ENCODE results near the gene ZNF700.

Gene ZNF700

DNA sequence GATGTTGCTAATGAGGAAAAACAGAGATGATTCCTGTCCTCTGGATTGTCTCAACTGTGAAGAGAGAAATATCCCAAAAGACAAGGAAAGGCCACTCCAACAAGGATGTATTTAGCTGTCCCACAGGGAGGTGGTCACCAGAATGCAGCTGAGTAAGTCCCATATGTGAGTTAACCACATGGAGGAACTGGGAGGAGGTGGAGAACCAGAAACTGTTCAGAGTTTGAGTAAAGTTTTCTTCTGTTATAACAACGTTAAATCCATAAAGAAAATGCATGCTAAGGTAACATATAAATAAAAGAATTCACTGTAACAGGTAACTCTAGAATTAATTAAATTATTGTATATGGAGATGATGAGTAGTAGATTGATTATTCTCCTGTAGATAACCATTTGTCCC is 45.3 kb downstream of the ZNF700 start (continued):
- TF ChIP-seq, protein P1, sequence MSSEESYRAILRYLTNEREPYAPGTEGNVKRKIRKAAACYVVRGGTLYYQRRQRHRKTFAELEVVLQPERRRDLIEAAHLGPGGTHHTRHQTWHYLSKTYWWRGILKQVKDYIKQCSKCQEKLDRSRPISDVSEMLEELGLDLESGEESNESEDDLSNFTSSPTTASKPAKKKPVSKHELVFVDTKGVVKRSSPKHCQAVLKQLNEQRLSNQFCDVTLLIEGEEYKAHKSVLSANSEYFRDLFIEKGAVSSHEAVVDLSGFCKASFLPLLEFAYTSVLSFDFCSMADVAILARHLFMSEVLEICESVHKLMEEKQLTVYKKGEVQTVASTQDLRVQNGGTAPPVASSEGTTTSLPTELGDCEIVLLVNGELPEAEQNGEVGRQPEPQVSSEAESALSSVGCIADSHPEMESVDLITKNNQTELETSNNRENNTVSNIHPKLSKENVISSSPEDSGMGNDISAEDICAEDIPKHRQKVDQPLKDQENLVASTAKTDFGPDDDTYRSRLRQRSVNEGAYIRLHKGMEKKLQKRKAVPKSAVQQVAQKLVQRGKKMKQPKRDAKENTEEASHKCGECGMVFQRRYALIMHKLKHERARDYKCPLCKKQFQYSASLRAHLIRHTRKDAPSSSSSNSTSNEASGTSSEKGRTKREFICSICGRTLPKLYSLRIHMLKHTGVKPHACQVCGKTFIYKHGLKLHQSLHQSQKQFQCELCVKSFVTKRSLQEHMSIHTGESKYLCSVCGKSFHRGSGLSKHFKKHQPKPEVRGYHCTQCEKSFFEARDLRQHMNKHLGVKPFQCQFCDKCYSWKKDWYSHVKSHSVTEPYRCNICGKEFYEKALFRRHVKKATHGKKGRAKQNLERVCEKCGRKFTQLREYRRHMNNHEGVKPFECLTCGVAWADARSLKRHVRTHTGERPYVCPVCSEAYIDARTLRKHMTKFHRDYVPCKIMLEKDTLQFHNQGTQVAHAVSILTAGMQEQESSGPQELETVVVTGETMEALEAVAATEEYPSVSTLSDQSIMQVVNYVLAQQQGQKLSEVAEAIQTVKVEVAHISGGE (tag by site-specific recombination; conservative IDR thresholded peaks at IDR 0.05; ENCODE audit: low read depth): no peak
- no peak for TF ChIP-seq ZNF473 (tag by site-specific recombination; IDR thresholded peaks at IDR 0.05)
- no peak for TF ChIP-seq ZNF394 (tag by site-specific recombination; IDR thresholded peaks at IDR 0.05; ENCODE audit: borderline replicate concordance)
- TF ChIP-seq MEIS1 (CRISPR knock-in tag; IDR thresholded peaks at IDR 0.05; ENCODE audit: borderline replicate concordance): no peak
- TF ChIP-seq, protein P2, sequence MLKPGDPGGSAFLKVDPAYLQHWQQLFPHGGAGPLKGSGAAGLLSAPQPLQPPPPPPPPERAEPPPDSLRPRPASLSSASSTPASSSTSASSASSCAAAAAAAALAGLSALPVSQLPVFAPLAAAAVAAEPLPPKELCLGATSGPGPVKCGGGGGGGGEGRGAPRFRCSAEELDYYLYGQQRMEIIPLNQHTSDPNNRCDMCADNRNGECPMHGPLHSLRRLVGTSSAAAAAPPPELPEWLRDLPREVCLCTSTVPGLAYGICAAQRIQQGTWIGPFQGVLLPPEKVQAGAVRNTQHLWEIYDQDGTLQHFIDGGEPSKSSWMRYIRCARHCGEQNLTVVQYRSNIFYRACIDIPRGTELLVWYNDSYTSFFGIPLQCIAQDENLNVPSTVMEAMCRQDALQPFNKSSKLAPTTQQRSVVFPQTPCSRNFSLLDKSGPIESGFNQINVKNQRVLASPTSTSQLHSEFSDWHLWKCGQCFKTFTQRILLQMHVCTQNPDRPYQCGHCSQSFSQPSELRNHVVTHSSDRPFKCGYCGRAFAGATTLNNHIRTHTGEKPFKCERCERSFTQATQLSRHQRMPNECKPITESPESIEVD (tag by site-specific recombination; IDR thresholded peaks at IDR 0.05): no peak
- no peak for TF ChIP-seq ZNF426 (tag by site-specific recombination; IDR thresholded peaks at IDR 0.05)
- TF ChIP-seq ZNF146 (tag by site-specific recombination; IDR thresholded peaks at IDR 0.05): no peak
- TF ChIP-seq ZNF350 (tag by site-specific recombination; IDR thresholded peaks at IDR 0.05): no peak

DNA sequence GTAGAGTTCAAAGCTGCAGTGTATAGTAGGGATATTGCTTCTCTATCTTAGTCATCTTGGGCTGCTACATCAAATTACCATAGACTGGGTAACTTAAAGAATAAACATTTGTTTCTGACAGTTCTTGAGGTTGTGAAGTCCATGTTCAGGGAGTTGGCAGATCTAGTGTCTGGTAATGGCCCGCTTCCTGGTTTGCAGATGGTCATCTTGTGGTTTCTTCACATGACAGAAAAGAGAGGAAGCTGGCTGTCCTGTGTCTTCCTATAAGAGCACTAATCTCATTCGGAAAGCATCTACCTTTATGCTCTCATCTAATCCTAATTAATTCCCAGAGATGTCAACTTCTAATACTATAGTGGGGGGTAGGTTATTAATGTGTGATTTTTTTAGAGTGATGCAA is 46.1 kb downstream of the ZNF700 start:
- H3K9me3 ChIP-seq (ENCODE audit: control insufficient read depth, insufficient read depth, low read depth, low read length): no peaks in the 10 kb centered on the region
- H3K27ac ChIP-seq (ENCODE audit: extremely low read depth, low read depth, low read length): no peak overlapping the region
- H3K4me1 ChIP-seq (ENCODE audit: control insufficient read depth, insufficient read depth, low read length): no peaks in the 10 kb centered on the region
- no peak for TF ChIP-seq ZNF510 (tag by site-specific recombination; IDR thresholded peaks at IDR 0.05; ENCODE audit: insufficient replicate concordance)
- no peak for TF ChIP-seq ZNF560 (tag by site-specific recombination; IDR thresholded peaks at IDR 0.05; ENCODE audit: borderline replicate concordance)
- TF ChIP-seq, protein P3, sequence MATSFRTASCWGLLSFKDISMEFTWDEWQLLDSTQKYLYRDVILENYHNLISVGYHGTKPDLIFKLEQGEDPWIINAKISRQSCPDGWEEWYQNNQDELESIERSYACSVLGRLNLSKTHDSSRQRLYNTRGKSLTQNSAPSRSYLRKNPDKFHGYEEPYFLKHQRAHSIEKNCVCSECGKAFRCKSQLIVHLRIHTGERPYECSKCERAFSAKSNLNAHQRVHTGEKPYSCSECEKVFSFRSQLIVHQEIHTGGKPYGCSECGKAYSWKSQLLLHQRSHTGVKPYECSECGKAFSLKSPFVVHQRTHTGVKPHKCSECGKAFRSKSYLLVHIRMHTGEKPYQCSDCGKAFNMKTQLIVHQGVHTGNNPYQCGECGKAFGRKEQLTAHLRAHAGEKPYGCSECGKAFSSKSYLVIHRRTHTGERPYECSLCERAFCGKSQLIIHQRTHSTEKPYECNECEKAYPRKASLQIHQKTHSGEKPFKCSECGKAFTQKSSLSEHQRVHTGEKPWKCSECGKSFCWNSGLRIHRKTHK (tag by site-specific recombination; IDR thresholded peaks at IDR 0.05): no peak
- TF ChIP-seq ZNF174 (tag by site-specific recombination; IDR thresholded peaks at IDR 0.05): no peak
- no peak for TF ChIP-seq ZNF785 (tag by site-specific recombination; IDR thresholded peaks at IDR 0.05)
- no peak for TF ChIP-seq ZNF544 (tag by site-specific recombination; IDR thresholded peaks at IDR 0.05)
- TF ChIP-seq ZNF830 (tag by site-specific recombination; IDR thresholded peaks at IDR 0.05; ENCODE audit: low read depth): no peak
- no peak for TF ChIP-seq ZNF610 (tag by site-specific recombination; IDR thresholded peaks at IDR 0.05; ENCODE audit: borderline replicate concordance)
- TF ChIP-seq, protein P4, sequence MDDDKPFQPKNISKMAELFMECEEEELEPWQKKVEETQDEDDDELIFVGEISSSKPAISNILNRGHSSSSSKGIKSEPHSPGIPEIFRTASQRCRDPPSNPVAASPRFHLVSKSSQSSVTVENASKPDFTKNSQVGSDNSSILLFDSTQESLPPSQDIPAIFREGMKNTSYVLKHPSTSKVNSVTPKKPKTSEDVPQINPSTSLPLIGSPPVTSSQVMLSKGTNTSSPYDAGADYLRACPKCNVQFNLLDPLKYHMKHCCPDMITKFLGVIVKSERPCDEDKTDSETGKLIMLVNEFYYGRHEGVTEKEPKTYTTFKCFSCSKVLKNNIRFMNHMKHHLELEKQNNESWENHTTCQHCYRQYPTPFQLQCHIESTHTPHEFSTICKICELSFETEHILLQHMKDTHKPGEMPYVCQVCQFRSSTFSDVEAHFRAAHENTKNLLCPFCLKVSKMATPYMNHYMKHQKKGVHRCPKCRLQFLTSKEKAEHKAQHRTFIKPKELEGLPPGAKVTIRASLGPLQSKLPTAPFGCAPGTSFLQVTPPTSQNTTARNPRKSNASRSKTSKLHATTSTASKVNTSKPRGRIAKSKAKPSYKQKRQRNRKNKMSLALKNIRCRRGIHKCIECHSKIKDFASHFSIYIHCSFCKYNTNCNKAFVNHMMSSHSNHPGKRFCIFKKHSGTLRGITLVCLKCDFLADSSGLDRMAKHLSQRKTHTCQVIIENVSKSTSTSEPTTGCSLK (tag by site-specific recombination; IDR thresholded peaks at IDR 0.05): no peak
- TF ChIP-seq HOXA7 (CRISPR knock-in tag; IDR thresholded peaks at IDR 0.05; ENCODE audit: borderline replicate concordance): no peak
- TF ChIP-seq, protein P5, sequence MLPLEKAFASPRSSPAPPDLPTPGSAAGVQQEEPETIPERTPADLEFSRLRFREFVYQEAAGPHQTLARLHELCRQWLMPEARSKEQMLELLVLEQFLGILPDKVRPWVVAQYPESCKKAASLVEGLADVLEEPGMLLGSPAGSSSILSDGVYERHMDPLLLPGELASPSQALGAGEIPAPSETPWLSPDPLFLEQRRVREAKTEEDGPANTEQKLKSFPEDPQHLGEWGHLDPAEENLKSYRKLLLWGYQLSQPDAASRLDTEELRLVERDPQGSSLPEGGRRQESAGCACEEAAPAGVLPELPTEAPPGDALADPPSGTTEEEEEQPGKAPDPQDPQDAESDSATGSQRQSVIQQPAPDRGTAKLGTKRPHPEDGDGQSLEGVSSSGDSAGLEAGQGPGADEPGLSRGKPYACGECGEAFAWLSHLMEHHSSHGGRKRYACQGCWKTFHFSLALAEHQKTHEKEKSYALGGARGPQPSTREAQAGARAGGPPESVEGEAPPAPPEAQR (tag by site-specific recombination; IDR thresholded peaks at IDR 0.05): no peak
- no peak for TF ChIP-seq KLF9 (tag by site-specific recombination; IDR thresholded peaks at IDR 0.05; ENCODE audit: low read depth)
- ChIA-PET POLR2A (no interaction called here), CTCF (no interaction called here)
- no peak overlapping the region for H3K4me3 ChIP-seq (ENCODE audit: low read depth, low read length)
- H3K36me3 ChIP-seq (ENCODE audit: control insufficient read depth in 2 of 2, insufficient read depth in 1 of 2, low read length in 2 of 2): no peaks in the 10 kb centered on the region
